ENCODE data around the gene P4HA2.

P4HA2 gene

DNA sequence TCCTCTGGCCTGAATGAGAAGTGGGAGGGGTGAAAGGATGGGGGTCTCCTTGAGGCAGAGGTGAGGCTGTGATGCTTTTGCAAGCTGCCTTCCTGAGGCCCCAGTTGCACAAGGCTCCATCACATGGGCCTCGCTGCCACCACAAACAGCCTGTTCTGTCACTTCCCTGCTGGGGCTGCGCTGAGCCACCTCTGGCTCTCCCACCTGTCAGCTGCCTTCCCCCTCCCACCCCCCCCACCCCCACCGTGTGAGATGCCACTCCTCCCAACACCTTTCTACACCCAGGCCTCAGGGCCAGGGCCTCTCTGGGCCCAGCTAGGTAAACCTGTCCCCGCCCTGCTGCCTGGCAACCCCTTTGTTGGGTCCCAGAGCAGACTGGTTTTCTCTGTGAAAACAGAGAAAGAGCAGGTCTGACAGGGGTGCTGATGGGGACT is 25.4 kb upstream of the P4HA2 start:
- no peak overlapping the region for H3K4me3 ChIP-seq (ENCODE audit: low read depth, low read length)
- peak; percentile 18 for DNase-seq (ENCODE audit: low read depth)

DNA sequence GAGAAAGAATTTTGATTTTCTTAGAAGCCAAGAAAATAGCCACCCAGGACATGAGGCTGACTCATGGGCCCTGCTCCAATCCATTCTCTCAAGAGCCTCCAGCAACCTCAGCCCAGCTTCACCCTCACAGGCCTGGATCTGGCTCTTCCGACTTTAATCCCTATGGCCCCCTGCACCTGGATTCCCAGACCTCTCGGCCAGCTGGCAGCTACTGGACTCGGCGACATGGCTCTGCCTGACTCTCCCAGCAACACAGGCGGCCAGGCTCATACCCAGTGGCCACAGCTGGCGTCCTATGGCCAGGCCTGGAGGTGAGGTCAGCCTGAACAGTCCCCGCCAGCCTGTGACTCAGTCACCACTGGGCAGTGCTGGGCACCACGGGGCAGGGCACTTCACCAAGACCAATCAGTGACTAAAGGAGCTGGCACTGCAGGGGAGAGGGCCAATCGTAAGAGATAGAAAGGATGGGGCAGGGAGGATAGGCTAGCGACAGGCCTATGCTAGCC is 23.6 kb upstream of the P4HA2 start:
- H3K4me3 ChIP-seq (ENCODE audit: low read depth, low read length): no peak overlapping the region
- no peak for TF ChIP-seq POLR2A (IDR thresholded peaks at IDR 0.05; ENCODE audit: extremely low read depth, insufficient read length)
- TF ChIP-seq, protein P1, sequence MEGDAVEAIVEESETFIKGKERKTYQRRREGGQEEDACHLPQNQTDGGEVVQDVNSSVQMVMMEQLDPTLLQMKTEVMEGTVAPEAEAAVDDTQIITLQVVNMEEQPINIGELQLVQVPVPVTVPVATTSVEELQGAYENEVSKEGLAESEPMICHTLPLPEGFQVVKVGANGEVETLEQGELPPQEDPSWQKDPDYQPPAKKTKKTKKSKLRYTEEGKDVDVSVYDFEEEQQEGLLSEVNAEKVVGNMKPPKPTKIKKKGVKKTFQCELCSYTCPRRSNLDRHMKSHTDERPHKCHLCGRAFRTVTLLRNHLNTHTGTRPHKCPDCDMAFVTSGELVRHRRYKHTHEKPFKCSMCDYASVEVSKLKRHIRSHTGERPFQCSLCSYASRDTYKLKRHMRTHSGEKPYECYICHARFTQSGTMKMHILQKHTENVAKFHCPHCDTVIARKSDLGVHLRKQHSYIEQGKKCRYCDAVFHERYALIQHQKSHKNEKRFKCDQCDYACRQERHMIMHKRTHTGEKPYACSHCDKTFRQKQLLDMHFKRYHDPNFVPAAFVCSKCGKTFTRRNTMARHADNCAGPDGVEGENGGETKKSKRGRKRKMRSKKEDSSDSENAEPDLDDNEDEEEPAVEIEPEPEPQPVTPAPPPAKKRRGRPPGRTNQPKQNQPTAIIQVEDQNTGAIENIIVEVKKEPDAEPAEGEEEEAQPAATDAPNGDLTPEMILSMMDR (IDR thresholded peaks at IDR 0.05; ENCODE audit: low read depth, low read length): no peak
- TF ChIP-seq, protein P2, sequence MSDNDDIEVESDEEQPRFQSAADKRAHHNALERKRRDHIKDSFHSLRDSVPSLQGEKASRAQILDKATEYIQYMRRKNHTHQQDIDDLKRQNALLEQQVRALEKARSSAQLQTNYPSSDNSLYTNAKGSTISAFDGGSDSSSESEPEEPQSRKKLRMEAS (IDR thresholded peaks at IDR 0.05; ENCODE audit: low read depth, low read length): no peak
- no peak for TF ChIP-seq MYC (IDR thresholded peaks at IDR 0.05; ENCODE audit: low read depth, low read length)
- DNase-seq (ENCODE audit: low read depth): no peak

More for the DNA sequence above, 25.4 kb upstream of the P4HA2 start:
- TF ChIP-seq, protein P1 (IDR thresholded peaks at IDR 0.05; ENCODE audit: low read depth, low read length): no peak
- TF ChIP-seq MYC (IDR thresholded peaks at IDR 0.05; ENCODE audit: low read depth, low read length) (no peak), POLR2A (IDR thresholded peaks at IDR 0.05; ENCODE audit: extremely low read depth, insufficient read length) (no peak)
- TF ChIP-seq, protein P2 (IDR thresholded peaks at IDR 0.05; ENCODE audit: low read depth, low read length): no peak

DNA sequence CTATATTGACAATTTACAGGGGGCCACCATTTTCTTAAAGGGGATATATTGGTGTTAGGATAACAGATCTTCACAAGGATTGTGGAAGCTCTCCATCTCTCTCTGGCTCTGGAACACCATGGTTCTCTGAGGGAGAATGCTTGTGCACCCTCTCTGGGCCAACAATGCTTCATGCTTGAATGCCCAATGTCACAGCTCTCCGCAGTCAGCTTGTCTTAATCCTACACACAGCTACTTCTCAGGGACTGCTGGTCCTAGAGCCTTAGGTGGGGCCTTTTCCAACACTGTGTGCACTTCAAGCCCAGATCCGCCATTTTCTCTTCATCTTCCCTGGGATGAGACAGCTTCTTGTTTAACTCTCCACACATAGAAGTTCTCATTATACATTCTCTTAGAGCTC is 22.9 kb upstream of the P4HA2 start:
- no peak for DNase-seq (ENCODE audit: low read depth)
- TF ChIP-seq, protein P2 (IDR thresholded peaks at IDR 0.05; ENCODE audit: low read depth, low read length): no peak
- no peak for TF ChIP-seq POLR2A (IDR thresholded peaks at IDR 0.05; ENCODE audit: extremely low read depth, insufficient read length)
- TF ChIP-seq, protein P1 (IDR thresholded peaks at IDR 0.05; ENCODE audit: low read depth, low read length): no peak
- no peak for TF ChIP-seq MYC (IDR thresholded peaks at IDR 0.05; ENCODE audit: low read depth, low read length)
- H3K4me3 ChIP-seq (ENCODE audit: low read depth, low read length): no peak overlapping the region

DNA sequence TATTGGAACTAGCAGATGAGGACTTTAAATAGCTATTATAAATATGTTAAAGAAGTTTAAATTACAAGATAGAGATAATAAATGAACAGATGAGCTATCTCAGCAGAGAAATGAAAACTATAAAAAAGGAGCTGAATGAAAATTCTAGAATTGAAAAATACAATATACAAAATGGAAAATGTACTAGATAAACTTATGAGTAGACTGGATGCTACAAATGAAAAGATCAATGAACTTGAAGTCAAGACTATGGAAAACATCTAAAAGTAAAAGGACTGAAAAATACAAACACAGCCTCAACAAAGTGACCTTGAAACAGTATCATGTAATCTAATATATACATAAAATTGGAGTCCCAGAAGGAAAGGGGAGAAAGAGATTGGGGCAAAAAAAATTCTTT is 19.2 kb upstream of the P4HA2 start:
- no peak for DNase-seq (ENCODE audit: low read depth)
- TF ChIP-seq, protein P2 (IDR thresholded peaks at IDR 0.05; ENCODE audit: low read depth, low read length): no peak
- no peak for TF ChIP-seq POLR2A (IDR thresholded peaks at IDR 0.05; ENCODE audit: extremely low read depth, insufficient read length)
- no peak for TF ChIP-seq MYC (IDR thresholded peaks at IDR 0.05; ENCODE audit: low read depth, low read length)
- TF ChIP-seq, protein P1 (IDR thresholded peaks at IDR 0.05; ENCODE audit: low read depth, low read length): no peak
- H3K4me3 ChIP-seq (ENCODE audit: low read depth, low read length): no peak overlapping the region

DNA sequence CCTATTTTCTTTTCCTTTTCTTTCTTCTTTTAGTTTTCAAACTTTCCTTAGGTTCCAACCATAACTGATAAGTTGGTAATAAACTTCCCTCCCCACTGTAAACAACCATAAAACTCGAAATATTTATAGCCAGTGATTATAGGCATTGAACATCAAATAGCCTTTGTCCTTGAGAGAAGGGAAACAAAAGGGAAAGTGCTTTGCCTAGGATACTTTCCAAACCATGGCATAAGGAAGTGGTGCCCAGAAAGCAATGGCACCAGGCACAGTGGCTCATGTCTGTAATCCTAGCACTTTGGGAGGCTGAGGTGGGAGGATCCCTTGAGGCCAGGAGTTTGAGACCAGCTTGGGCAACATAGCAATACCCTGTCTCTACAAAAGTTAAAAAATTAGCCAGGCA is 17.9 kb upstream of the P4HA2 start:
- no peak for DNase-seq (ENCODE audit: low read depth)
- H3K4me3 ChIP-seq (ENCODE audit: low read depth, low read length): no peak overlapping the region
- TF ChIP-seq, protein P2 (IDR thresholded peaks at IDR 0.05; ENCODE audit: low read depth, low read length): no peak
- TF ChIP-seq, protein P1 (IDR thresholded peaks at IDR 0.05; ENCODE audit: low read depth, low read length): no peak
- no peak for TF ChIP-seq MYC (IDR thresholded peaks at IDR 0.05; ENCODE audit: low read depth, low read length)
- no peak for TF ChIP-seq POLR2A (IDR thresholded peaks at IDR 0.05; ENCODE audit: extremely low read depth, insufficient read length)
